Daoy (cell line): Measurements from ENCODE around the gene HMCN2. TPM values are rescaled to one million over a fixed set of nuclear protein-coding genes. Genes with fewer than 3 reads are reported as not detected.

Experiments
- DNase-seq: peaks from one replicate; pipeline ENCODE4 v3.0.0-alpha.2; 2015; ENCODE audit warnings: low read depth
- total RNA-seq: library from RNA; depleted of rRNA; stranded (reverse); fragments of >200 nt; shearing (Covaris generic); gene quantifications from 2 replicates; pipeline ENCODE4 v1.2.3, GENCODE V29; 2014

The HMCN2 gene
- total RNA-seq, 1 experiment from 2014 or later, result 0.06 TPM

- DNase-seq, result no peak
These were observed 144.9 kb downstream of the HMCN2 start for GRCh38 chr9:130410443-130410842.

GRCh38 chr9:130411566-130411915 lies 146.0 kb downstream of the HMCN2 start:
- DNase-seq, result no peak

GRCh38 chr9:130414081-130414731 lies 148.6 kb downstream of the HMCN2 start:
- DNase-seq, result no peak

- no peak for DNase-seq
These were observed 149.6 kb downstream of the HMCN2 start for GRCh38 chr9:130414910-130415746.

GRCh38 chr9:130417602-130418001 lies 152.0 kb downstream of the HMCN2 start:
- DNase-seq, result peak; percentile 41

GRCh38 chr9:130418776-130419175 lies 153.2 kb downstream of the HMCN2 start:
- DNase-seq, result no peak

GRCh38 chr9:130419521-130420035 lies 154.0 kb downstream of the HMCN2 start:
- DNase-seq, result no peak

GRCh38 chr9:130421154-130421801 lies 155.7 kb downstream of the HMCN2 start:
- no peak for DNase-seq

- DNase-seq, result peak; percentile 93
These were observed 156.3 kb downstream of the HMCN2 start for GRCh38 chr9:130421802-130422276.

- DNase-seq, result no peak
These were observed 157.0 kb downstream of the HMCN2 start for GRCh38 chr9:130422546-130422945.

- DNase-seq, result no peak
These were observed 157.7 kb downstream of the HMCN2 start for GRCh38 chr9:130423272-130423671.

GRCh38 chr9:130424595-130425454 lies 159.3 kb downstream of the HMCN2 start:
- no peak for DNase-seq

GRCh38 chr9:130425741-130426466 lies 160.3 kb downstream of the HMCN2 start:
- no peak for DNase-seq

- no peak for DNase-seq
These were observed 160.9 kb downstream of the HMCN2 start for GRCh38 chr9:130426467-130426773.

GRCh38 chr9:130426883-130427282 lies 161.3 kb downstream of the HMCN2 start:
- DNase-seq, result peak; percentile 97

GRCh38 chr9:130427326-130427725 lies 161.8 kb downstream of the HMCN2 start:
- DNase-seq, result no peak

GRCh38 chr9:130428086-130428665 lies 162.6 kb downstream of the HMCN2 start:
- no peak for DNase-seq

GRCh38 chr9:130429381-130429780 lies 163.8 kb downstream of the HMCN2 start:
- DNase-seq, result no peak

- no peak for DNase-seq
These were observed 164.3 kb downstream of the HMCN2 start for GRCh38 chr9:130429831-130430230.

- DNase-seq, result no peak
These were observed 164.7 kb downstream of the HMCN2 start for GRCh38 chr9:130430232-130430631.
